A549 (cell line): ENCODE data around the gene SPSB1.

Experiments
- CHD2 ChIP-seq: fragments of 150-350 bp; IDR thresholded peaks from 2 replicates; pipeline ENCODE4 v1.6.1; 2014; ENCODE audit warnings: low read length; ENCODE audit not compliant: partially characterized antibody
- CTCF ChIP-seq: fragments of >200 bp; sonication (Bioruptor Twin); formaldehyde crosslinking; IDR thresholded peaks from 3 replicates; pipeline ENCODE4 v1.5.1; 2016
- EP300 ChIP-seq, 2 experiments: fragments of >200 bp; sonication (Bioruptor Twin); formaldehyde crosslinking; IDR thresholded peaks; 2 replicates in 1 of 2; 3 replicates in 1 of 2; pipeline ENCODE4 v1.6.1; 2016 to 2017
- HOXA7 ChIP-seq: fragments of 250-450 bp; sonication (Bioruptor Pico); IDR thresholded peaks from 2 replicates; pipeline ENCODE4 v1.5.0; 2020; ENCODE audit warnings: mild to moderate bottlenecking, moderate library complexity
- MAX ChIP-seq: IDR thresholded peaks from 2 replicates; pipeline ENCODE4 v1.6.1; 2012
- NFE2L2 ChIP-seq: fragments of 150-350 bp; conservative IDR thresholded peaks from 2 replicates; pipeline ENCODE4 v1.6.1; 2014; ENCODE audit warnings: low read length
- PHF8 ChIP-seq: fragments of 200-600 bp; sonication (generic); IDR thresholded peaks from 2 replicates; pipeline ENCODE4 v1.6.1; 2016; ENCODE audit warnings: low read depth, mild to moderate bottlenecking, antibody characterized with exemption, moderate library complexity, borderline replicate concordance
- RARB ChIP-seq: fragments of 250-450 bp; sonication (Bioruptor Pico); IDR thresholded peaks from 2 replicates; pipeline ENCODE4 v1.8.0; 2021; ENCODE audit warnings: mild to moderate bottlenecking, moderate library complexity
- SMC3 ChIP-seq: fragments of >200 bp; sonication (Bioruptor Twin); formaldehyde crosslinking; IDR thresholded peaks from 3 replicates; pipeline ENCODE4 v1.6.1; 2018; ENCODE audit warnings: inconsistent platforms
- SREBF2 ChIP-seq: fragments of 450-650 bp; IDR thresholded peaks from 2 replicates; pipeline ENCODE4 v1.6.1; 2014; ENCODE audit warnings: mild to moderate bottlenecking, moderate library complexity
- TF ChIP-seq, protein P1 (sequence below): fragments of 200-600 bp; sonication (generic); IDR thresholded peaks from 2 replicates; pipeline ENCODE4 v1.6.1; 2016; ENCODE audit warnings: antibody characterized with exemption, mild to moderate bottlenecking, moderate library complexity

DNA sequence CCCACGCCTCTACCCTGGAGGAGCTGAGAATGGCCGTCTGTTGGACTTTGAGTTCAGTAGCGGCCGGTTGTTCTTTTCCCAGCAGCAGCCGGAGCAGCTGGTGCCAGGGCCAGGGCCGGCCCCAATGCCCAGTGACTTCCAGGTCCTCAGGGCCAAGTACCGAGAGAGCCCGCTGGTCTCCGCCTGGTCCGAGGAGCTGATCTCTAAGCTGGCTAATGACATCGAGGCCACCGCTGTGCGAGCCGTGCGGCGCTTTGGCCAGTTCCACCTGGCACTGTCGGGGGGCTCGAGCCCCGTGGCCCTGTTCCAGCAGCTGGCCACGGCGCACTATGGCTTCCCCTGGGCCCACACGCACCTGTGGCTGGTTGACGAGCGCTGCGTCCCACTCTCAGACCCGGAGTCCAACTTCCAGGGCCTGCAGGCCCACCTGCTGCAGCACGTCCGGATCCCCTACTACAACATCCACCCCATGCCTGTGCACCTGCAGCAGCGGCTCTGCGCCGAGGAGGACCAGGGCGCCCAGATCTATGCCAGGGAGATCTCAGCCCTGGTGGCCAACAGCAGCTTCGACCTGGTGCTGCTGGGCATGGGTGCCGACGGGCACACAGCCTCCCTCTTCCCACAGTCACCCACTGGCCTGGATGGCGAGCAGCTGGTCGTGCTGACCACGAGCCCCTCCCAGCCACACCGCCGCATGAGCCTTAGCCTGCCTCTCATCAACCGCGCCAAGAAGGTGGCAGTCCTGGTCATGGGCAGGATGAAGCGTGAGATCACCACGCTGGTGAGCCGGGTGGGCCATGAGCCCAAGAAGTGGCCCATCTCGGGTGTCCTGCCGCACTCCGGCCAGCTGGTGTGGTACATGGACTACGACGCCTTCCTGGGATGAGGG lies 28.5 kb upstream of the SPSB1 start:
- no peak for TF ChIP-seq CTCF
- TF ChIP-seq EP300 (IDR thresholded peaks at IDR 0.05): no peak
- no peak for TF ChIP-seq NFE2L2
- no peak for TF ChIP-seq CHD2
- TF ChIP-seq MAX: no peak
- TF ChIP-seq SREBF2: no peak
- TF ChIP-seq, protein P1, sequence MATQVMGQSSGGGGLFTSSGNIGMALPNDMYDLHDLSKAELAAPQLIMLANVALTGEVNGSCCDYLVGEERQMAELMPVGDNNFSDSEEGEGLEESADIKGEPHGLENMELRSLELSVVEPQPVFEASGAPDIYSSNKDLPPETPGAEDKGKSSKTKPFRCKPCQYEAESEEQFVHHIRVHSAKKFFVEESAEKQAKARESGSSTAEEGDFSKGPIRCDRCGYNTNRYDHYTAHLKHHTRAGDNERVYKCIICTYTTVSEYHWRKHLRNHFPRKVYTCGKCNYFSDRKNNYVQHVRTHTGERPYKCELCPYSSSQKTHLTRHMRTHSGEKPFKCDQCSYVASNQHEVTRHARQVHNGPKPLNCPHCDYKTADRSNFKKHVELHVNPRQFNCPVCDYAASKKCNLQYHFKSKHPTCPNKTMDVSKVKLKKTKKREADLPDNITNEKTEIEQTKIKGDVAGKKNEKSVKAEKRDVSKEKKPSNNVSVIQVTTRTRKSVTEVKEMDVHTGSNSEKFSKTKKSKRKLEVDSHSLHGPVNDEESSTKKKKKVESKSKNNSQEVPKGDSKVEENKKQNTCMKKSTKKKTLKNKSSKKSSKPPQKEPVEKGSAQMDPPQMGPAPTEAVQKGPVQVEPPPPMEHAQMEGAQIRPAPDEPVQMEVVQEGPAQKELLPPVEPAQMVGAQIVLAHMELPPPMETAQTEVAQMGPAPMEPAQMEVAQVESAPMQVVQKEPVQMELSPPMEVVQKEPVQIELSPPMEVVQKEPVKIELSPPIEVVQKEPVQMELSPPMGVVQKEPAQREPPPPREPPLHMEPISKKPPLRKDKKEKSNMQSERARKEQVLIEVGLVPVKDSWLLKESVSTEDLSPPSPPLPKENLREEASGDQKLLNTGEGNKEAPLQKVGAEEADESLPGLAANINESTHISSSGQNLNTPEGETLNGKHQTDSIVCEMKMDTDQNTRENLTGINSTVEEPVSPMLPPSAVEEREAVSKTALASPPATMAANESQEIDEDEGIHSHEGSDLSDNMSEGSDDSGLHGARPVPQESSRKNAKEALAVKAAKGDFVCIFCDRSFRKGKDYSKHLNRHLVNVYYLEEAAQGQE: no peak
- TF ChIP-seq PHF8: no peak
- no peak for TF ChIP-seq SMC3
- TF ChIP-seq HOXA7 (CRISPR knock-in tag): no peak
- TF ChIP-seq RARB (CRISPR knock-in tag): no peak
